Fibroblast of lung (primary cell): ENCODE measurements around the gene ETV6.

Source experiments
- CTCF ChIP-seq, 2 donors: IDR thresholded peaks in 1 of 2; conservative IDR thresholded peaks in 1 of 2; 1 replicate in 1 of 2; 2 replicates in 1 of 2; pipeline ENCODE4 v1.5.1; 2011 to 2012; ENCODE audit warnings: low read length in 2 of 2, control low read depth in 1 of 2, inconsistent platforms in 1 of 2, low read depth in 1 of 2, mild to moderate bottlenecking in 1 of 2
- EZH2 ChIP-seq: IDR thresholded peaks from 2 replicates; pipeline ENCODE4 v1.5.1; 2012; ENCODE audit warnings: low read length, control low read depth, mild to moderate bottlenecking; ENCODE audit errors: missing control alignments

- TF ChIP-seq CTCF (conservative IDR thresholded peaks at IDR 0.05 in 1 of 2, IDR thresholded peaks at IDR 0.05 in 1 of 2; ENCODE audit: low read depth in 1 of 2, low read length in 2 of 2) = no peak
- TF ChIP-seq EZH2 = no peak
Measured at GRCh38 chr12:11895421-11896078, 246.1 kb downstream of the ETV6 start.
